Measurements from ENCODE around the gene SPATA21. TPM values are rescaled to one million over a fixed set of nuclear protein-coding genes. Genes with fewer than 3 reads are reported as not detected.

Gene SPATA21
- total RNA-seq, 4 donors from 2014 or later: not detected

GRCh38 chr1:16449666-16450065 lies 12.4 kb upstream of the SPATA21 start:
- 89 to 100% methylated on average over 2 to 5 of the region's 5 CpGs for WGBS, 2 donors (ENCODE audit: low coverage in 1 of 2)
- intact Hi-C loops (cut with DNase I; ENCODE audit: low total_unique reads): no loop called here

DNA sequence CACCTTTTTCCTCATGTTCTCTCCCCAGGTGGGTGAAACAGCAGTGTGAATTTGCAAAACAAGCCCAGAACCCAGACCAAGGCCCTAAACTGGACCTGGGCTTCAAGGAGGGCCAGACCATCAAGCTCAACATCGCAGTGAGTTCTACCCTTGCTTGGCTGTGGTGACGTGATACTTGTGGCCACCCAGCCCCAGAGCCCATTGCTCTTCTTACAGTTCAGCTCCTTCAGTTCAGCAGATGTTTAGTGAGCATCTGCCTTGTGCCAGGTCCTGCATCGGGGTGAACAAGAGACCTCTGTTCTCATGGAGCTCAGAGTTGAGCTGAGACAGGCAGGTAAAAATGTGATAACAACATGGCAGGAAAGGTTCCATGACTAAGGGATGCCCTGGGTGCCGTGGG lies 11.8 kb upstream of the SPATA21 start:
- H3K36me3 ChIP-seq: peaks cover 0 to 66% (median 19%) of the 10 kb centered on the region in 4 donors
- intact Hi-C loops (cut with DNase I; ENCODE audit: low total_unique reads): no loop called here
- H3K27ac ChIP-seq: no peak overlapping the region
- TF ChIP-seq, protein P1, sequence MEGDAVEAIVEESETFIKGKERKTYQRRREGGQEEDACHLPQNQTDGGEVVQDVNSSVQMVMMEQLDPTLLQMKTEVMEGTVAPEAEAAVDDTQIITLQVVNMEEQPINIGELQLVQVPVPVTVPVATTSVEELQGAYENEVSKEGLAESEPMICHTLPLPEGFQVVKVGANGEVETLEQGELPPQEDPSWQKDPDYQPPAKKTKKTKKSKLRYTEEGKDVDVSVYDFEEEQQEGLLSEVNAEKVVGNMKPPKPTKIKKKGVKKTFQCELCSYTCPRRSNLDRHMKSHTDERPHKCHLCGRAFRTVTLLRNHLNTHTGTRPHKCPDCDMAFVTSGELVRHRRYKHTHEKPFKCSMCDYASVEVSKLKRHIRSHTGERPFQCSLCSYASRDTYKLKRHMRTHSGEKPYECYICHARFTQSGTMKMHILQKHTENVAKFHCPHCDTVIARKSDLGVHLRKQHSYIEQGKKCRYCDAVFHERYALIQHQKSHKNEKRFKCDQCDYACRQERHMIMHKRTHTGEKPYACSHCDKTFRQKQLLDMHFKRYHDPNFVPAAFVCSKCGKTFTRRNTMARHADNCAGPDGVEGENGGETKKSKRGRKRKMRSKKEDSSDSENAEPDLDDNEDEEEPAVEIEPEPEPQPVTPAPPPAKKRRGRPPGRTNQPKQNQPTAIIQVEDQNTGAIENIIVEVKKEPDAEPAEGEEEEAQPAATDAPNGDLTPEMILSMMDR (IDR thresholded peaks at IDR 0.05): no peak
- no peak for TF ChIP-seq POLR2AphosphoS5 (IDR thresholded peaks at IDR 0.05)
- TF ChIP-seq POLR2A (IDR thresholded peaks at IDR 0.05): no peak
- TF ChIP-seq EP300 (IDR thresholded peaks at IDR 0.05; ENCODE audit: low read depth): no peak
- H3K9me3 ChIP-seq: no peaks in the 10 kb centered on the region
- no peaks in the 10 kb centered on the region for H3K4me1 ChIP-seq
- H3K27me3 ChIP-seq: no peaks in the 10 kb centered on the region
- 98 to 100% methylated on average over 1 to 4 of the region's 4 CpGs for WGBS, 2 donors (ENCODE audit: low coverage in 1 of 2)
- in situ Hi-C loops (cut with MboI; ENCODE audit: low pct_ligation_motif_present in 1 of 4, low pct_unique_long_range_greater_than_20kb in 1 of 4, low sequenced_read_pairs in 3 of 4): no loop called here
- DNase-seq: no peak
- H3K4me3 ChIP-seq: no peak overlapping the region

More at GRCh38 chr1:16449666-16450065, 12.4 kb upstream of the SPATA21 start:
- H3K9me3 ChIP-seq: no peaks in the 10 kb centered on the region
- no peak overlapping the region for H3K4me3 ChIP-seq
- H3K27ac ChIP-seq: no peak overlapping the region
- TF ChIP-seq POLR2A (IDR thresholded peaks at IDR 0.05): no peak
- TF ChIP-seq POLR2AphosphoS5 (IDR thresholded peaks at IDR 0.05): no peak
- TF ChIP-seq, protein P1 (IDR thresholded peaks at IDR 0.05): no peak
- no peak for TF ChIP-seq EP300 (IDR thresholded peaks at IDR 0.05; ENCODE audit: low read depth)
- DNase-seq: no peak
- in situ Hi-C loops (cut with MboI; ENCODE audit: low pct_ligation_motif_present in 1 of 4, low pct_unique_long_range_greater_than_20kb in 1 of 4, low sequenced_read_pairs in 3 of 4): no loop called here
- peaks cover 0 to 67% (median 22%) of the 10 kb centered on the region in 4 donors for H3K36me3 ChIP-seq
- H3K27me3 ChIP-seq: no peaks in the 10 kb centered on the region
- no peaks in the 10 kb centered on the region for H3K4me1 ChIP-seq

DNA sequence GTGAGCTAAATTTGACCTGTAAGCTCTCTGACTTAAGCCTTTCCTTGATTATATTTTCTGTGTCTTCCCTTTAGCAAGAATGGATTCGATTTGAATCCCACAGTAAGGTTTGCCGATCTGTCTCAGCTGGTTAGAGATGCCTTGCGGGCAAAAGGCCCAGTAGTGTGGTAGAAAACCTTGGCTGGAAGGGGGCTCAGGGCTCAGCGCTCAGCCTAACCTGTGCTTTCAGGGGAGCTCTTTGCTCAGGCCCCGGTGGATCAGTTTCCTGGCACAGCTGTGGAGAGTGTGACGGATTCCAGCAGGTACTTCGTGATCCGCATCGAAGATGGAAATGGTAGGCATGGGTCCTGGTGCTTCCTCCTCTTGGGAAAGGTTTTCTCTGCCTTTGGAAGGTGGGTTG lies 10.4 kb upstream of the SPATA21 start:
- Histone ChIP-seq H3K36me3 (peaks cover 0 to 55% (median 15%) of the 10 kb centered on the region in 4 donors), H3K4me3 (no peak overlapping the region), H3K27me3 (no peaks in the 10 kb centered on the region), H3K9me3 (no peaks in the 10 kb centered on the region), H3K27ac (no peak overlapping the region), H3K4me1 (peaks cover 0 to 11% (median 9%) of the 10 kb centered on the region in 4 donors)
- in situ Hi-C loops (cut with MboI; ENCODE audit: low pct_ligation_motif_present in 1 of 4, low pct_unique_long_range_greater_than_20kb in 1 of 4, low sequenced_read_pairs in 3 of 4): no loop called here
- 97 to 100% methylated on average over 1 to 9 of the region's 9 CpGs for WGBS, 2 donors (ENCODE audit: low coverage in 1 of 2)
- no peak for TF ChIP-seq EP300 (IDR thresholded peaks at IDR 0.05; ENCODE audit: low read depth)
- no peak for TF ChIP-seq POLR2A (IDR thresholded peaks at IDR 0.05)
- TF ChIP-seq POLR2AphosphoS5 (IDR thresholded peaks at IDR 0.05): no peak
- TF ChIP-seq, protein P1 (IDR thresholded peaks at IDR 0.05): no peak
- DNase-seq: no peak
- intact Hi-C loops (cut with DNase I; ENCODE audit: low total_unique reads): no loop called here

DNA sequence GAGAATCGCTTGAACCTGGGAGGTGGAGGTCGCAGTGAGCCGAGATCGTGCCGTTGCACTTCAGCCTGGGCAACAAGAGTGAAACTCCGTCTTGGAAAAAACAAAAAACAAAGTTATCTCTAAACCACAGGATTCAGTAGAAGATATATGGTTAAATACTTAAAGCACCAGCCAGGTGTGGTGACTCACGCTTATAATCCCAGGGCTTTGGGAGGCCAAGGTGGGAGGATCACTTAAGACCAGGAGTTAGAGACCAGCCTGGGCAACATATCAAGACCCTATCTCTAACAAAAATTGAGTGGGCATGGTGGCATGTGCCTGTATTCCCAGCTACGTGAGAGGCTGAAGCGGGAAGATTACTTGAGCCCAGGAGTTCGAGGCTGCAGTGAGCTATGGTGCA lies 8.9 kb upstream of the SPATA21 start:
- Histone ChIP-seq H3K27me3 (no peaks in the 10 kb centered on the region), H3K4me3 (no peak overlapping the region), H3K27ac (no peak overlapping the region), H3K36me3 (peaks cover 0 to 45% (median 12%) of the 10 kb centered on the region in 4 donors), H3K9me3 (no peaks in the 10 kb centered on the region), H3K4me1 (peaks cover 6 to 24% (median 19%) of the 10 kb centered on the region in 4 donors)
- WGBS, 2 donors (ENCODE audit: low coverage in 1 of 2): 96% methylated on average over 10 of the region's 10 CpGs; no CpG with 5 or more reads in 1 of the 2 donors
- intact Hi-C loops (cut with DNase I; ENCODE audit: low total_unique reads) (no loop called here), in situ Hi-C loops (cut with MboI; ENCODE audit: low pct_ligation_motif_present in 1 of 4, low pct_unique_long_range_greater_than_20kb in 1 of 4, low sequenced_read_pairs in 3 of 4) (no loop called here)
- TF ChIP-seq EP300 (IDR thresholded peaks at IDR 0.05; ENCODE audit: low read depth) (no peak), POLR2AphosphoS5 (IDR thresholded peaks at IDR 0.05) (no peak), POLR2A (IDR thresholded peaks at IDR 0.05) (no peak)
- TF ChIP-seq, protein P1 (IDR thresholded peaks at IDR 0.05): no peak
- DNase-seq: no peak

Measured in transverse colon (tissue), 4 donors.